ENCODE results near the gene ADAT2.

The ADAT2 gene

DNA sequence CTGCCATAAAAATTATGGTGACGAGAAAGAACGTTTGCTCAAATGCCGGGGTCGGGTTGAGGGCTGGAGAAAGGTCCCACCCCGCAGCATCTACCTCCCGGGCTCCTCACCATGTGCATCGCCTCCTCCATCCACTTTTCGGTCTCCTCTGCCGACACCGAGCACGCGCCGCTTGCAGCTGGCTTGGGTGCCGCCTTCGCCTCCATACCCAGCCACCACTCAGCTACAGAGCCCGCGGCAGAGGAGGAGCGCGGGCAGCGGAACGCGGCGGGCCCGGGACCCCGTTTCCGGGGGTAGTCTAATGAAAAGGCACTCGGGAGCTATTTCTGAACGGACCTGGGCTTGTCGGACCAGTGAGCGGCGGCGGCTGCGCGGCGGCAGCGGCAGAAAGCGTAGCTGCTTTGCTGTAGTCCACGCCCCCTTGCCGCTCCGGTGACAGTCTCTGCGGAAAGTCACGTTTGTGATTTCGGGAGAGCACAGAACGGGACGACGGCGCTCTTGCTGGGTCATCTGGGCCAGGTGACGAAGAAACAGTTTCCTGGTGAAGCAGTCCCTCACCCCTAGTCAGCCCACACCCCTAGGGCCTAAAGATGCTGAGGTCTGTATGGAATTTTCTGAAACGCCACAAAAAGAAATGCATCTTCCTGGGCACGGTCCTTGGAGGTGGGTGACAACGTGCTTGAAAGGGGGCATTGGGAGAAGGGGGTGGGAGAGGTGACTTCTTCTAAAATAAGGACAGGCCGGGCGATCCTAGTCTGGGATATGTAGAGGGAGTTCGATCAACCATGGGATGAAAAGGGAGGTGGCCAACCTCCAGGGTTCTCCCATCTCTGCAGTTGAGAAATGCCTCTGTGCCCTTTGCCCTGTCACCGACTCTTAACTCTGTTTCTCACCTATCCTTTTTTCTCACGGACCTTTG, at the start of gene ADAT2, which contains the start of gene PEX3:
Gene ADAT2 (minus strand): TSS at position 243 of the 919 bp plus-strand sequence. CDS start 37 bp downstream, at position 206.
Gene PEX3 (plus strand): TSS at position 353 of the 919 bp plus-strand sequence. CDS start 238 bp downstream, at position 591.
- H3K9ac ChIP-seq (ENCODE audit: low read length) = peak within 1 kb of the TSS; percentile 94
- H3K9me3 ChIP-seq (ENCODE audit: control insufficient read depth, insufficient read depth, low read depth, low read length) = no peaks in the 10 kb centered on the region
- H3K27ac ChIP-seq (ENCODE audit: low read depth, low read length) = peak within 1 kb of the TSS; percentile 76
- peak within 1 kb of the TSS; percentile 95 for H3K4me3 ChIP-seq (ENCODE audit: low read depth, low read length)
- H3K36me3 ChIP-seq (ENCODE audit: control insufficient read depth, insufficient read depth, low read length) = no peaks in the 10 kb centered on the region
- no peaks in the 10 kb centered on the region for H3K4me1 ChIP-seq (ENCODE audit: control insufficient read depth, insufficient read depth, low read length)
- no peaks in the 10 kb centered on the region for H3K27me3 ChIP-seq (ENCODE audit: control insufficient read depth, insufficient read depth, low read length)

DNA sequence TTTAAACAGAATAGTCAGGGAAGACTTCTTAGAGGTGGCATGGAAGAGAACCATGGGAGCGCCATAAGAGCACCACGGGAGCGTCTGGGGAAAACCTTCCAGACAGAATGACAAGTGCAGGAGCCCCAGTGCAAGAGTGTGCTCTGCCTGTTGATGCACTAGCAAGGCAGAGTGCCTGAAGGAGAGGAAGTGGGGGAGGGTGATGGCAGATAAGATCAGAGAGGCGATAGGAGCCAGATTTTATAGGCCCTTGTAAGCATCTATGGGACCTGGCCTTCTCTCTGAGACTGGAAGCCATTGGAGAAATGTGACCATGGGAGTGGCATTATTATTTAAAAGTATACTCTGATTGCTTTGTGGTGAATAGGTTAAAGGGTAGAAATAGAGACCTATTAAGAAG, 47.9 kb upstream of the ADAT2 start:
- Histone ChIP-seq H3K9me3 (ENCODE audit: control insufficient read depth, insufficient read depth, low read depth, low read length) (no peaks in the 10 kb centered on the region), H3K9ac (ENCODE audit: low read length) (no peak overlapping the region), H3K27me3 (ENCODE audit: control insufficient read depth, insufficient read depth, low read length) (no peaks in the 10 kb centered on the region), H3K27ac (ENCODE audit: low read depth, low read length) (no peak overlapping the region), H3K36me3 (ENCODE audit: control insufficient read depth, insufficient read depth, low read length) (peaks cover 70% of the 10 kb centered on the region), H3K4me1 (ENCODE audit: control insufficient read depth, insufficient read depth, low read length) (no peaks in the 10 kb centered on the region), H3K4me3 (ENCODE audit: low read depth, low read length) (no peak overlapping the region)

DNA sequence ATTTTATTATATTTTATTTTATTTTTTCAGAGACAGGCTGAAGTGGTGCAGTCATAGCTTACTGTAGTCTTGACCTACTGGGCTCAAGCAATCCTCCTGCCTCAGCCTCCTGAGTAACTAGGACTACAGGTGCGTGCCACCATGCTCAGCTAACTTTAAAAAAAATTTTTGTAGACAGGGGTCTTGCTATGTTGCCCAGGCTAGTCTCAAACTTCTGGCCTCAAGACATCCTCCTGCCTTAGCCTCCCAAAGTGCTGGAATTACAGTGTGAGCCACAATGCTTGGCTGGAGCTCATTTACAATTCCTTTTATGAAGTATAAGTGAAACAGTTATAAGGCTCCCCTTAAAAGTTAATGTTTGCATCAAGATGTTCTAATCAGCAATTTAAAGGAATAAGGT, 46.5 kb upstream of the ADAT2 start:
- H3K36me3 ChIP-seq (ENCODE audit: control insufficient read depth, insufficient read depth, low read length) = peaks cover 63% of the 10 kb centered on the region
- no peaks in the 10 kb centered on the region for H3K27me3 ChIP-seq (ENCODE audit: control insufficient read depth, insufficient read depth, low read length)
- H3K4me3 ChIP-seq (ENCODE audit: low read depth, low read length) = no peak overlapping the region
- H3K4me1 ChIP-seq (ENCODE audit: control insufficient read depth, insufficient read depth, low read length) = no peaks in the 10 kb centered on the region
- no peak overlapping the region for H3K9ac ChIP-seq (ENCODE audit: low read length)
- no peaks in the 10 kb centered on the region for H3K9me3 ChIP-seq (ENCODE audit: control insufficient read depth, insufficient read depth, low read depth, low read length)
- H3K27ac ChIP-seq (ENCODE audit: low read depth, low read length) = no peak overlapping the region

DNA sequence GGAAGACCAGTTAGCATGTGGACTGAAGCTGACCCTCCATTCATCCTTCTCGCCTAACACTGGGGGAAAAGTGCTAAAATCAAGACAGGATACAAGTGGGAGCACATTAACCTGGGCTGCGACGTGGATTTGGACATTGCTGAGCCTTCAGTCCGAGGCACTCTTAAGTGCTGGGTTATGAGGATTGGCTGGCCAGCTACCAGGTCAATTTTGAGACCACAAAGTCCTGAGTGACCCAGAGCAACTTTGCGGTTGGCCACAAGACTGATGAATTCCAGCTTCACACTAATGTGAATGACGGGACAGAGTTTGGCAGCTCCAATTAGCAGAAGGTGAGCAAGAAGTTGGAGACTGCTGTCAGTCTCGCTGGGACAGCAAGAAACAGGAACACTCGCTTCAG, 40.3 kb upstream of the ADAT2 start:
- Histone ChIP-seq H3K9me3 (ENCODE audit: control insufficient read depth, insufficient read depth, low read depth, low read length) (no peaks in the 10 kb centered on the region), H3K36me3 (ENCODE audit: control insufficient read depth, insufficient read depth, low read length) (peaks cover 23% of the 10 kb centered on the region), H3K9ac (ENCODE audit: low read length) (no peak overlapping the region), H3K4me3 (ENCODE audit: low read depth, low read length) (no peak overlapping the region), H3K27ac (ENCODE audit: low read depth, low read length) (no peak overlapping the region), H3K4me1 (ENCODE audit: control insufficient read depth, insufficient read depth, low read length) (no peaks in the 10 kb centered on the region), H3K27me3 (ENCODE audit: control insufficient read depth, insufficient read depth, low read length) (no peaks in the 10 kb centered on the region)

DNA sequence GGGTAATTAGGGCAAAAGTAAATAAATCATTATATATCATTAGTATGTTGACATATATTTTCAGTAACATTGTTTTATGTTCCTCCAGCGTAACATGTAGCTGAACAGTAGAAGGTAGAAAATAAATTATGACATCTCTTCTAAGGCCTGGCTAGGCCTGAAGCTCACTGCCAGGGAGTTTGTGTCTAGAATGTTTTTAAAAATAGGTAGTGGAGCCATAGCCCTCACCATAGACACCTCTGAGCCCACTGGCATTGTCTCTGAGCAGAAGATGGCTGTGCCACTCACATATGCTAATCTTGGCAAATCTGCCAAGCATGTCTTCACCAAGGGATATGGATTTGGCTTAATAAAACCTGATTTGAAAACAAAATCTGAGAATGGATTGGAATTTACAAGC, 39.7 kb upstream of the ADAT2 start:
- peaks cover 18% of the 10 kb centered on the region for H3K36me3 ChIP-seq (ENCODE audit: control insufficient read depth, insufficient read depth, low read length)
- H3K27me3 ChIP-seq (ENCODE audit: control insufficient read depth, insufficient read depth, low read length) = no peaks in the 10 kb centered on the region
- no peak overlapping the region for H3K4me3 ChIP-seq (ENCODE audit: low read depth, low read length)
- H3K9ac ChIP-seq (ENCODE audit: low read length) = no peak overlapping the region
- no peaks in the 10 kb centered on the region for H3K9me3 ChIP-seq (ENCODE audit: control insufficient read depth, insufficient read depth, low read depth, low read length)
- H3K4me1 ChIP-seq (ENCODE audit: control insufficient read depth, insufficient read depth, low read length) = no peaks in the 10 kb centered on the region
- H3K27ac ChIP-seq (ENCODE audit: low read depth, low read length) = no peak overlapping the region

DNA sequence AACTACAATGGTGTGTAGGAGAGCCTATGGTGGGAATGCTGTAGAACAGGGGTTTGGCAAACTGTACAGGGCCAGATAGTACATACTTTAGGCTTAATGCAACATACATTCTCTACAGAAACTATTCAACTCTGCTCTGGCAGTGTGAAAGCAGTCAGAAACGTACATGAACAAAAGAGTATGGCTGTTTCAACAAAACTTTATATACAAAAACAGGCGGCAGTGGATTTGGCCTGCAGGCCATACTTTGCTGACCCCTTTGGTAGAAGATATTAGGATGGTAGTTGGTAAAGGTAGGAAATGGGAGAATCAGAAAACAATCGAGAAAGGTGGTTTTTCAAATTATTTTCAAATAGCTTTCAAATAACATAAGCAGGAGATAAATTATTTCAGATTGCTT, 36.3 kb upstream of the ADAT2 start:
- H3K27me3 ChIP-seq (ENCODE audit: control insufficient read depth, insufficient read depth, low read length) = no peaks in the 10 kb centered on the region
- no peak overlapping the region for H3K27ac ChIP-seq (ENCODE audit: low read depth, low read length)
- no peaks in the 10 kb centered on the region for H3K4me1 ChIP-seq (ENCODE audit: control insufficient read depth, insufficient read depth, low read length)

DNA sequence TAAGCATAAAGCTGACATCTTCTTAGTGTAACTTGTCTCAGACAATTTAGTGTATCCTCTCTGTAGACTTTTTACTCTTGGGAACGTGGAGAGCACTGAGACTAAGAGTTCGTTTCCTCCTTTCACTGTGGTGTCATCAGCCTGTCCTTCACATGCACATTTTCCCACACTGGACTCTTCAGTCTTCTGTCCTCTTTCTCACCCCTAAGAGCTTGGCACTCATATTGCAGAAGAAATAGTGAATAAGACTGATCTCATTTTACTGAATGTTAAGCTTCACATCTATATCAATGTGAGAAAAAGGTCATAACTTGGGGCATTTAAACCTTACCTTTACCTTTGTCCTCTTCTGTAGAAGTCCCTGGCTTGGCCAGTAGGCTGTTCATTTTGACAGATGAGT, 35.5 kb upstream of the ADAT2 start:
- no peaks in the 10 kb centered on the region for H3K27me3 ChIP-seq (ENCODE audit: control insufficient read depth, insufficient read depth, low read length)
- no peaks in the 10 kb centered on the region for H3K36me3 ChIP-seq (ENCODE audit: control insufficient read depth, insufficient read depth, low read length)
- H3K9me3 ChIP-seq (ENCODE audit: control insufficient read depth, insufficient read depth, low read depth, low read length) = no peaks in the 10 kb centered on the region
- H3K4me1 ChIP-seq (ENCODE audit: control insufficient read depth, insufficient read depth, low read length) = no peaks in the 10 kb centered on the region
- H3K9ac ChIP-seq (ENCODE audit: low read length) = no peak overlapping the region
- no peak overlapping the region for H3K4me3 ChIP-seq (ENCODE audit: low read depth, low read length)
- H3K27ac ChIP-seq (ENCODE audit: low read depth, low read length) = no peak overlapping the region

More for the DNA sequence above, 36.3 kb upstream of the ADAT2 start:
- Histone ChIP-seq H3K9ac (ENCODE audit: low read length) (no peak overlapping the region), H3K4me3 (ENCODE audit: low read depth, low read length) (no peak overlapping the region), H3K9me3 (ENCODE audit: control insufficient read depth, insufficient read depth, low read depth, low read length) (no peaks in the 10 kb centered on the region), H3K36me3 (ENCODE audit: control insufficient read depth, insufficient read depth, low read length) (no peaks in the 10 kb centered on the region)

DNA sequence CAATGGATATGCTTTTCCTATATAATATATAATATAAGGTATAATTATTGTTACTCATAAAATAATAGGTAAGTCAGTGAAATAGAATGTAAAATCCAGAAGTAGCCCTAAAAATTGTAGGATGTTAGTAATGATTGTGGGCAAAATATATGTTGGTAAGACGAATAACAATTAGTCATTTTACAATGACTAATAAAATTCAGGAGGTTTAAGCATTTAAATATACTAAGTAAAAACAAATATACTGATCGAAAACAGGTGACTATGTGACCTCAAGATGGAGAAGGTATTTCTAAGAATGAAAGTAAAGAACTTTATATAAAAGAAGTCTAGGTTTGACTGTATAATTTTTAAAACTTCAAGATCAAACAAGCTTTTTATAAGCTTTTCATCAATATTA, 32.1 kb upstream of the ADAT2 start:
- no peaks in the 10 kb centered on the region for H3K27me3 ChIP-seq (ENCODE audit: control insufficient read depth, insufficient read depth, low read length)
- no peak overlapping the region for H3K4me3 ChIP-seq (ENCODE audit: low read depth, low read length)
- no peaks in the 10 kb centered on the region for H3K9me3 ChIP-seq (ENCODE audit: control insufficient read depth, insufficient read depth, low read depth, low read length)

DNA sequence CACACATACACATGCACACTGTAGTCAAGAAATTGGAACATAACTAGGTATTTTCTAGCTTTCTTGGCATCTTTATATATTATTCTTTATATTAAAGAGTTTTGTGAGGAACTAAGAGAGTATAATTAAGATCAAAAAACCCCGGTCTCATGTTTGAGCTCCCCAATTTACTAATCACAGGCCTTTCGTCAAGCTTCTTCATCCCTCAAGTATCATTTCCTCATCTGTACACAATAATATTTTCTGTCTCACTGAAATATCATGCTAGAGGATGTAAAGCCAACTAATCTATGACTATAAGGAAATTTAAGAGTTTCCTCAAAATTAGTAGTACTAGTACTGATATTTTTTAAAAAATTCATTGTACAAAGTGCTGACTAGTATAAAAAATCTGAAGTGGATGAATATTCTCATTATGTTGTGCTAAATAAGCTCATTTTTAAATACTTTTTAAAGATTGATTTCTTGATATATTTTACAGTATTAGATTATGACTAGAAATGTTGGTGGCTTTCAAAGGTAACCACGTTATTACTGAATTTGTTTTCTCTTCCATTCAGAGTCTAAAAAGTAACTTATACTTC, 28.1 kb upstream of the ADAT2 start:
- Histone ChIP-seq H3K4me1 (ENCODE audit: control insufficient read depth, insufficient read depth, low read length) (no peaks in the 10 kb centered on the region), H3K36me3 (ENCODE audit: control insufficient read depth, insufficient read depth, low read length) (peaks cover 8% of the 10 kb centered on the region), H3K9ac (ENCODE audit: low read length) (no peak overlapping the region), H3K27me3 (ENCODE audit: control insufficient read depth, insufficient read depth, low read length) (no peaks in the 10 kb centered on the region), H3K4me3 (ENCODE audit: low read depth, low read length) (no peak overlapping the region), H3K27ac (ENCODE audit: low read depth, low read length) (no peak overlapping the region), H3K9me3 (ENCODE audit: control insufficient read depth, insufficient read depth, low read depth, low read length) (no peaks in the 10 kb centered on the region)

More for the DNA sequence above, 32.1 kb upstream of the ADAT2 start:
- Histone ChIP-seq H3K9ac (ENCODE audit: low read length) (no peak overlapping the region), H3K36me3 (ENCODE audit: control insufficient read depth, insufficient read depth, low read length) (peaks cover 4% of the 10 kb centered on the region; the same call in 1 of the 2 replicates), H3K4me1 (ENCODE audit: control insufficient read depth, insufficient read depth, low read length) (no peaks in the 10 kb centered on the region), H3K27ac (ENCODE audit: low read depth, low read length) (no peak overlapping the region)

DNA sequence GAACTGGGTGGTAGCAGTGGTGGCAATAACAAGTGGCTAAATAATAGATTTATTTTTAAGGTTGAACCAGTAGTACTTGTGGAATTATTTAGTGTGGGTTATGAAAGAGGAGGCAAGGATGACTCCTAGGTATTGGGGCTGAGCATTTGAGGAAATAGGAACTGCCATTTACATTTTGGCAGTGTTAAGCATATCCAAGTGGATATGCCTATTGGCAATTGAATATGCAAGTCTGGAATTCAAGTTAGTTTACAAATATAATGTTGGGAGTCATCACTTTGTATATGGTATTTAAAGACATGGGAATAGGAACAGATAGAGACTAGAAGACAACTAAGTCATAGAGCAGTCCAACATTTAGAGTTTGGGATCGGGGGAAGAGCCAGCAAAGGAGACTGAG, 26.1 kb upstream of the ADAT2 start:
- no peak overlapping the region for H3K27ac ChIP-seq (ENCODE audit: low read depth, low read length)
- no peaks in the 10 kb centered on the region for H3K4me1 ChIP-seq (ENCODE audit: control insufficient read depth, insufficient read depth, low read length)
- H3K27me3 ChIP-seq (ENCODE audit: control insufficient read depth, insufficient read depth, low read length) = no peaks in the 10 kb centered on the region
- H3K4me3 ChIP-seq (ENCODE audit: low read depth, low read length) = no peak overlapping the region
- H3K36me3 ChIP-seq (ENCODE audit: control insufficient read depth, insufficient read depth, low read length) = peaks cover 8% of the 10 kb centered on the region
- no peak overlapping the region for H3K9ac ChIP-seq (ENCODE audit: low read length)
- H3K9me3 ChIP-seq (ENCODE audit: control insufficient read depth, insufficient read depth, low read depth, low read length) = no peaks in the 10 kb centered on the region

DNA sequence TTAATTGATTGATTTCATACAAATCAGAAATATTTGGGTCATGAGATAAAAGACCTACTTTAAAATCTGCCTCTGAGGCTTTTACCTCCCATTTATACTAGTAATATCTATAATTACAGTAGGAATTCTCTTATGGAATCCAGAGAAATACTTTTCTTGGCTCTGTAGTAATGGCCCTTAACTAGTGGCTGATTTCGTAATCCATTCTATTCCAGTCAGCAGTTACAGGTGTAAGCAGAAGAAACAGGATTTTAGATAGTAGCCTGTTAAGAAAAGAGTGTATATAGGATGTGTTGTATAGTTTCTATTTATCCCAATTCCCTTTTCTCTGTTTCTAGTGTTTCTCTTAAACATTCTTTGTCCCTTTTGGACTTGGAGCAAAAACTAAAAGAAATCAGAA, 21.3 kb upstream of the ADAT2 start:
- H3K4me3 ChIP-seq (ENCODE audit: low read depth, low read length) = no peak overlapping the region
- H3K27ac ChIP-seq (ENCODE audit: low read depth, low read length) = no peak overlapping the region
- no peaks in the 10 kb centered on the region for H3K9me3 ChIP-seq (ENCODE audit: control insufficient read depth, insufficient read depth, low read depth, low read length)
- no peak overlapping the region for H3K9ac ChIP-seq (ENCODE audit: low read length)
- peaks cover 4% of the 10 kb centered on the region for H3K36me3 ChIP-seq (ENCODE audit: control insufficient read depth, insufficient read depth, low read length)
- no peaks in the 10 kb centered on the region for H3K4me1 ChIP-seq (ENCODE audit: control insufficient read depth, insufficient read depth, low read length)
- H3K27me3 ChIP-seq (ENCODE audit: control insufficient read depth, insufficient read depth, low read length) = no peaks in the 10 kb centered on the region
